Astrocyte (in vitro differentiated cells and primary cell): Measurements from ENCODE around the gene ZNF619.
"Not testable (repeated sequence)": the region's sequence is repeated elsewhere in the genome, so short reads cannot be mapped to it uniquely, and the experiment has no call there.

ENCODE experiments used
- CTCF ChIP-seq: IDR thresholded peaks from 2 replicates; pipeline ENCODE4 v1.5.1; 2011; ENCODE audit warnings: low read depth, mild to moderate bottlenecking, inconsistent platforms, low read length, moderate library complexity; ENCODE audit not compliant: insufficient read depth
- EZH2 ChIP-seq: IDR thresholded peaks from 2 replicates; pipeline ENCODE4 v1.6.1; 2012; ENCODE audit warnings: mild to moderate bottlenecking, low read length, inconsistent platforms; ENCODE audit not compliant: insufficient read depth

- not testable (repeated sequence) for TF ChIP-seq CTCF, EZH2
These were observed 14.1 kb upstream of the ZNF619 start for GRCh38 chr3:40462838-40463237.
